ENCODE measurements around the gene A3GALT2.

DNA sequence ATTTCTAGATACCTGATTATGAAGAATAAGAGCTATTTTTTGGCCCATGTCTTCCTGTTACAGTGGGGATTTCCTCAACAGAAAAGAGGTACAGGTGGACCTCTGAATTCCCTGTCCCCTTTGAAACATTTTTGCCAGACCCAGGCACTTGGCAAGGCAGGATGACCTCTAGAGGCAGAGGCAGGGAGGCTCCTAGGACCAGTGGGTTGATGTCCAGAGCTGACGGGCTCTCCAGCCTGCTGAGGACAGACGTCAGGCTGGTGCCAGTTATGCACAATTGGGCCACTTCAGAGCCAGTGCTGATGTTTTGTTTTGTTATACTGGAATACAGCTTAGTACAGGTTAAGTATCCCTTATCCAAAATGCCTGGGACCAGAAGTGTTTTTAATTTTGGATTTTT lies 18.5 kb upstream of the A3GALT2 start:
- TF ChIP-seq GATA2 (IDR thresholded peaks at IDR 0.05; ENCODE audit: low read depth, low read length) (no peak), GATA3 (IDR thresholded peaks at IDR 0.05; ENCODE audit: low read depth, low read length) (no peak)
